Stimulated activated CD8-positive, alpha-beta memory T cell treated with anti-CD3 and anti-CD28 coated beads, Interleukin-4, amount 100 ng/mL, for 4 hours (primary cell): ENCODE data around the gene TMC7.

ENCODE experiments used
- DNase-seq, 2 donors: peaks; one replicate each; pipeline ENCODE4 v3.0.0-alpha.2; 2020; ENCODE audit warnings: low read depth in 2 of 2, low spot score in 1 of 2

The TMC7 gene

DNA sequence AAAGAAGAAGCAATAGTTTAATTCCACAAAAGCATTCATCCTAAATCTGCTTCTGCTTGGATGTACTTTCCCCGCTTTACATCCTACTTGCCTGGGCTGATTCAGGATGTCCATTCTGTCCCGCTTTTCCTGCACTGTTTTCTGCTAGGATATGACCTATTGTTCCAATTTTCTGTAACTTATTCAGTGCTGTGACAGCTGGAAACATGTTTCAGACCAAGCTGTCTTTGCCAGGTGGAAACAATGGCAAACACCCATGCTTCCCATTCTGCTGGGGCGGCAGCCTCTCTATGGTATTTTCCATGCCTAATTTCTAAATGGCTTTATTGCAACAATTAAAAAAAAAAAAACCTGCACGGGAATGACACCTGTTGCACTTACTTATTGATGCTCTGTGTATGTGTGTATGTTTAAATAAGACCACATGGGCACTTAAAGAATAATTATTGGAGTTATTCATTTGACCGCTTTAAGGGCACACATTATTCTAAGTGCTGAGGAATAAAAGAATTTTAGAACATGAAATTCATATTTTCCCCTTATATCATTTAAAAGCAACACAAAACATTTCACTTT lies 104.7 kb downstream of the TMC7 start:
- DNase-seq, result no peak

DNA sequence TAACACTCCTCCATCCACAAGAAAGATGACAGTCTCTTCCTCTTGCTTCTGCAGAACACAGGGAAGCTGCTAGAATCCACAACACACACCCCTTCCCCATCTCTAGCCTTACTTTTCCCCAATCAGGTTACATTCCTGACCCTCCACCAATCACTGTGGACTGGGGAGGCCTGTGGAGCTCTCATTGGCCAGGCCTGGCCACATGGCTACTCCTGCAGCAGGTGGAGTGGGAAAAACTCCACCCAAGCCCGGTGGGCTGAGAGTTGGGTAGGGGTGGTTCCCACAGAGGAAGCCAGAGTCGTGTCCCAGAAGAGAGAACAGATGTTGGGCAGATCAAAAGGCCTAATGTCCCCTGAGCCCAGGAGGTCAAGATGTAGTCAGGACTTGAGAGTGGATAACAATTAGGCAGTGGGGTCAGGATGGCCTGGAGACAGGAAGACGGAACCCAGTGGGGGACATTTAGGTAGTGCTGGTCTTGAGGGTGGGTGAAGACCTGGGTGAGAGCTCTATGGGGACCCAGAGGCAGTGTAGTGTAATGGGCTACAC lies 105.7 kb downstream of the TMC7 start:
- no peak for DNase-seq

DNA sequence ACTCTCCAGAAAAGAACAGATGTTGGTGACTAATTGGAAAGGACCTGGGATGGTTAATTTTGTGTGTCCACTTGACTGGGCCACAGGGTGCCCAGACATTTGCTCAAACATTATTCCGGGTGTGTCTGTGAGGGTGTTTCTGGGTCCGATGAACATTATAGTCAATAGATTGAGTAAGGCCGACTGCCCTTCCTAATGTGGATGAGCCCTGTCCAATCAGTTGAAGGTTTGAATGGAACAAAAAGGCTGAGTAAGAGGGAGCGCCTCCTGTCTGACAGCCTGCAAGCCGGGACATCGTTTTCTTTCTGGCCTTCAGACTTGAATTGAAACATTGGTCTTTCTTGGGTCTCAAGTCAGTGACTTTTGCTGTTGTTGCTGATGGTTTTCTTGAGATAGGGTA lies 107.2 kb downstream of the TMC7 start:
- DNase-seq, result no peak

DNA sequence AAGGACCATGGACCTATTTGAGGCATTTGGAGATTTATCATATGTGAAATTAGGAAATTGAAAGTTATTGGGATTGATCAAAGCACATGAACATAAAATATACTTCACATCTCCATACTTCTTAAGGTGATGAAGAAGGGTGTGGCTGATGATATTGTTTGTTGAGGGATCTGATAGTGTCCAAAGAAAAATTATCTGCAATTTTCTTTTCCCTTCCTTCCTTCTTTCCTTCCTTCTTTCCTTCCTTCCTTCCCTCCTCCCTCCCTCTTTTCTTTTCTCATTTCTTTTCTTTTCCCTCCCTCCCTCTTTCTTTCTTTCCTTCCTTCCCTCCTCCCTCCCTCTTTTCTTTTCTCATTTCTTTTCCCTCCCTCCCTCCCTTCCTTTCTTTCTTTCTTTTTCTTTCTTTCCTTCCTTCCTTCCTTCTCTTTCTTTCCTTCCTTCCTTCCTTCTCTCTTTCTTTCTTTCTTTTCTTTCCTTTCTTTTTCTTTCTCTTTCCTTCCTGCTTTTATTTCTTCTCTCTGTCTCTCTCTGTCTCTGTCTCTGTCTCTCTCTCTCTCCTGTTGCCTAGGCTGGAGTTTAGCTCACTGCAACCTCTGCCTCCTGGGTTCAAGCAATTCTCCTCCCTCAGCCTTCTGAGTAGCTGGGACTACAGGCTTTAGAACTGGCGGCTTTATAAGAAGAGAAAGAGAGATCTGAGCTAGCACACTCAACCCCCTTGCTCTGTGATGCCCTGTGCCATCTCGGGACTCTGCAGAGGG lies 109.1 kb downstream of the TMC7 start:
- no peak for DNase-seq

DNA sequence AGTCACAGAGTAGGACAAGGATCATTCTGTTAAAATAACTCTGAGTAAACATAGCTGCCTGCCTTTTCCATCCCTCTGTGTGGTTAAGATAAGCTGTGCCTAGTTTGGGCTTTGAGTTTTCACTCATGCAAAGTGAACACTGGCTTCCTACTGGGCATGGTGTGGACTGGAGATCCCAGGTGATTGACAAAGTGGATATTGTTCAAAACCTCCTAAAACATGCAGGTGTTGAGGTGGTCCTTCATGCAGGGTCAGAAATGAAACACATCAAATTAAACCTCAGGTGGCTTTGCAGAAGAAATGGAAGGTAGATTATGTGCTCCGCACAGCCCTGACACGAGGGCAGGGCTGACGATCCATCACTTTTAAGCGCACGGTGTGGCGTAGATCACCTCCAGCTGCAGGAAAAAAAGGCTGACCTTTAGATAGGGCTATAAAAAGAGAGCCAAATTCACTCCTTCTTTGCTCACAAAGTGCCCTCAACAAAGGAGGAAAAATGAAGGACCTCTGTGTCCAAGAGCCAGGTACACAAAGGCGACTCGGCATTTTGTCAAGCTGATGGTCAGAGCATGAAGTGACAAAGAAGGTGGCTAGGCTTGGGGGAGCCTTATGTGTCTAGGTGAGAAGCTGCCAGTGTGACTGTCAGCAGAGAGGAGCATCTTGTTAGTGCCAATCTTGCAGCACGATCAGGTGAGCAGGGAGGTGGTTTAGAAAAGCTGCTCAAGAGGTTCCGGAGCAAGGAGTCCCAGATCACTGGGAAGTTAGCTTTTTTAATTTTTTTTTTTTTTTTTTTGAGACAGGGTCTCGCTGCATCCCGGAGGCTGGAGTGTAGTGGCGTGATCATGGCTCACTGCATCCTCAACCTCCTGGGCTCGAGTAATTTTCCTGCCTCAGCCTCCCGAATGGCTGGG lies 110.2 kb downstream of the TMC7 start:
- no peak for DNase-seq

DNA sequence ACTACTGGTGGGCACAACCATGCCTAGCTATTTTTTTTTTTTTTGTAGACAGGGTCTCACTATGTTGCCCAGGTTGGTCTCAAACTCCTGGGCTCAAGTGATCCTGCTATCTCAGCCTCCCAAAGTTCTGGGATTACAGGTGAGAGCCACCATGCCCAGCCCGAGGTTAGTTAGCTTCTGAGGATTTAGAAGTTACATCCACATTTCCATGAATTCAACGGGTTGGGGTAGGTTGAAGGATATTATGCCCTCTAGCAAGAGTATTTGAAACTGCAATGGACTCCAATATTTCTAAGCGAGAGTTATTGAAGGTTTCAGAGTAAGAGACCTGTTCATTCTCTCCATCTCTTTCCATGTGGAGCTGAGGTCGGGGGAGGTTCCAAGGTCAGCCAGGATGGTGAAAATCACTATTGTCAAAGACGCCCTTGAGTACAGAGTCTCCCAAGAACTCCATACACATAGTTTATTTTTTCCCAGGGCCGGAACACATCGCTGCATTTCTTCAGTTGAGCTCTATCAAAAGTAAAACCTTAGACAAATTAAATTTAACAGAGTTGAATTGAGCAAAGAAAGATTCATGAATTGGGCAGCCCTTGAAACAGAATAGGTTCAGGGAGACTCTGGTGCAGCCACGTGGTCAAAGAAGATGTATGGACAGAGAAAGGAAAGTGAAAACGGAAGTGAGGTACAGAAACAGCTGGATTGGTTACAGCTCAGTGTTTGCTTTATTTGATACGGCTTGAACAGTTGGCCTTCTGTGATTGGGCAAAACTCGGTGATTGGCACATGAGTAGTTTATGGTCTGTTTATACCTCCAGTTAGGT lies 111.0 kb downstream of the TMC7 start:
- DNase-seq, result no peak

DNA sequence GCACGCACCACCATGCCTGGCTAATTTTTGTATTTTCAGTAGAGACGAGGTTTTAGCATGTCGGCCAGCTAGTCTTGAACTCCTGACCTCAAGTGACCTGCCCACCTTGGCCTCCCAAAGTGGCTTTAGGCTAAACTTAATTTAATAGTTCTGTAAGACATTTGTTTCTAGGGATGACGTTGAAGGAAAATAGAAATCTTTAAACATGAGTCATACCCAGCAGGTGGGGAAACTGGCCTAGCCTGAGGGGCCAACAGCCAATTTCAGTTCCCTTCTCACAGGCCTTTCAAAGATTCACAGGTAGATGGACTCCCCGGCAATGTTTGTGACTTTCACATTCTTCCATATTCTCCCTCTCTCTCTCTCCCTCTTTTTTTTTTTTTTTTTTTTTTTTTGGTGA lies 111.9 kb downstream of the TMC7 start:
- DNase-seq, result no peak

DNA sequence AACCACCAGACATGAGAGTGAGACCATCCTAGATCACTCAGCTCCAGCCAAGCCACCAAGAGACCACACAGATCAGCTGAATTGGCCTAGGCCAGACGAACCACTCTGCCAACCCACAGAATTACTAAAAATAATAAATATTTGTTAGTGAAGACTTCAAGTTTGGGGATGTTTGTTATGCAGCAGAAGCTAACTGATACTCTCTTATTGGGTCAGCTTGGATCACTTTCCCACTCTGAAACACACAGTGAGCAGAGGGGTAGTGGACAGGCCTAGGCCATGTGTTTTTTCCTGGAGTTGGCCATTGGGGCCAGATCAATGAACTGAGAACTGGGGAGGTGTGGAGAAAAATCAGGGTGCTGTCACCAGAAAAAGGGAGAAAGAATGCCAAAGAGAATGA lies 114.4 kb downstream of the TMC7 start:
- no peak for DNase-seq

DNA sequence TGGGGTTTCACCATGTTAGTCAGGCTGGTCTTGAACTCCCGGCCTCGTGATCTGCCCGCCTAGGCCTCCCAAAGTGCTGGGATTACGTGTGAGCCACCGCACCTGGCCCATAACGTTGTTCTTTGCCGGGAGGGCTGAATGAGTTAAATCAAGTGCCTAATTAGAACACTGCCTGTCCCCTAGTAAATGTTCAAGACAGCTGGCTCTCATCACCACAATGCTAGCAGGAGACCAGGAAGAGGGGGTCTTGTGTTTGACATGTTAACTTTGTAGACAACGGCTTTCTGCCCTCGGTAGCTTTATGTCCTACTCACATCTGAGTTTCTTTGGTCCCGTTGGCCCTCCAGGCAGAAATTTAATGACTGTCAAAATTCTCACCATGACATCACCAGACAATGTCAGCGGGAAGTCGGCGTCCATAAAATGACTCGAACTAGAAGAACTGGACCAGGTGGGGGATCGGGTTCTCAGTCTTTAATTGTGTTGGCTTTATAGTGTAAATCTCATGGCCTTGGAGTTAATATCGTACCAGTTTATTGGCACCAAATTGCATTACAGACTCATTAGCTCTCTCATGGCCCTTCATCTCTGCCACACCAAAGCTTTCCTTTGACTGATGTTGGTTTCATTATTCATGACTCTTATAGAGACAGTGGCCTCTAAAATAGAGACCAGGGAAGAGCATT lies 118.6 kb downstream of the TMC7 start:
- DNase-seq, result no peak

DNA sequence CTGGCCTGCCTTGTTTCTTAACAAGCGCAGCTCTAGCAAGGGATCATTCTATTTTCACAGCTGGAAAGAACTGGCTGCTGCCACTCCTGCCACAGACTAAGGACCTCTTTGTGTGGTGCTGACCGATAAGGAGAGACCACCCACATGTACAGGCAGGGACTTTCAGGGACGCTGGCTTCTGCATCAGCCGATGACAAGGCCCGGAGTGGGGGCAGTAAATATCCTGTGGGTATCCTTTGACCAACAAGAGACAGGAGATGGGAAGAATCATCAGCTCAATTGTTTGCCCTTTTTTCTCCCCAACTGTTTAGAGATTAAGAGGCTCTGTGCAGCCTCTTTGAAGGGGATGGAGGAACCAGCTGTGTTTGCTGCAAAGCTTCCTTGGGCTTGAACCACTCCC lies 120.9 kb downstream of the TMC7 start:
- no peak for DNase-seq

DNA sequence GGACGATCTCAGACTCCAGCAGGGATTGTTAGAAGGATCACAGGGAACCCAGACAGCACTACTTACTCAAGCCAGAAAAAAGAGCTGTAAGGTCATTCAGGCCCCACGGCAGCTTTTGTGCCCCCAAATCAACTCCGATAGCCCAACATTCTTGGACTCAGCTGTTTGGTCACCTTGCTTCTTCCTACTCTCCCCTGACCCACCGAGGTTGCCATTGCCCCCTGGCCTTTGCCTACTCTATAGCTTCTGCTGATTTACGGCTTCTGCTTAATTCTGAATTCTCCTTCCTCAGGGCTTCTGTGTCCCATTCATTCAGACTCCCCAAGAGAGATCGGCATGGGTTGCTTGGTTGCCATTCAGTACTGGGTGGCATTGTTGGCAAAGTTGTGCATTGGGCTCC lies 121.4 kb downstream of the TMC7 start:
- no peak for DNase-seq

DNA sequence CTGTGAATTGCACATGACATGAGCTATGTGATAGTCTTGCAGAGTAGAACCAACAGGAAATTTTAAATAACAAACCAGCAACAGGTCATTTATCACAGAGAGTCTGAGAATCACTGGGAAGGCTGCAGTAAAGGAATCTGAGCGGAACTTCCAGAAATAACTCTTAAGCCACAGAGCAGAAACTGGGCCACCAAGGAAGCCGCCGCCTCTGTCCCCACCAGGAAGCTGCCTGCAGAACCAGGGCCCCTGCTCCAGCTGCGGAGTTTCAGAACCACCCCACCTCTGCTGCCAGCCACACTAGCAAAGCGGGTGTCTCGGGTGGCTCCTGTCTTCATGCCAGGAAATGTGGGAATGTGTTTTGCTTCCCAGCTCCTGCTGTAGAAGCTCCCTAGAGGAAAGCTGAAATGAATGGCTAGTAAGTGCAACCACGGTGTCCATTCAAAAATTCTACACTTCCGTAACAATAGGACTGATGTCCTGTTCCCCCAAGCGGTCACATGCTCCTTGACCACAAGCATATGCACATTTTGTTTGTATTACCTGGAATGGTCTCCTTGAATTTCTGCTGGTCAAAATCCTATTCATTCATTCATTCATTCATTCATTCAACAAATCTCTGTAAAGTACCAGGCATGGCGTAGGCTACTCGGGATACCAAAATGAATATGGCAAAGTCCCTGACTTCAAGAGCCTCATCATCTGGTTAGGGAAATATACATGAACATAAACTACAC lies 122.3 kb downstream of the TMC7 start:
- DNase-seq, result no peak

DNA sequence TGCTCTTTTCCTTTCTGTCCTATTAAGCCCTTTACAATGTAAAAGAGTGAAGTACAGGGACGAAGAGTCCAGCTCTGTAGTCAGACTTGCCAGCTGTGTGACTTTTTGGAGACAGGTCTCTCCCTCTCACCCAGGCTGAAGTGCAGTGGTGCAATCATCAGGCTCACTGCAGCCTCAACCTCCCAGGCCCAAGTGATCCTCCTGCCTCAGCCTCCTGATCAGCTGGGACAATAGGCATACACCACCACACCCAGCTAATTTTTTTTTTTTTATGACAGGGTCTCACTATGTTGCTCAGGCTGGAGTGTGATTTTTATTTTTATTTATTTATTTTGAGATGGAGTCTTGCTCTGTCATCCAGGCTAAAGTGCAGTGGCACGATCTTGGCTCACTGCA lies 122.9 kb downstream of the TMC7 start:
- DNase-seq, result no peak

DNA sequence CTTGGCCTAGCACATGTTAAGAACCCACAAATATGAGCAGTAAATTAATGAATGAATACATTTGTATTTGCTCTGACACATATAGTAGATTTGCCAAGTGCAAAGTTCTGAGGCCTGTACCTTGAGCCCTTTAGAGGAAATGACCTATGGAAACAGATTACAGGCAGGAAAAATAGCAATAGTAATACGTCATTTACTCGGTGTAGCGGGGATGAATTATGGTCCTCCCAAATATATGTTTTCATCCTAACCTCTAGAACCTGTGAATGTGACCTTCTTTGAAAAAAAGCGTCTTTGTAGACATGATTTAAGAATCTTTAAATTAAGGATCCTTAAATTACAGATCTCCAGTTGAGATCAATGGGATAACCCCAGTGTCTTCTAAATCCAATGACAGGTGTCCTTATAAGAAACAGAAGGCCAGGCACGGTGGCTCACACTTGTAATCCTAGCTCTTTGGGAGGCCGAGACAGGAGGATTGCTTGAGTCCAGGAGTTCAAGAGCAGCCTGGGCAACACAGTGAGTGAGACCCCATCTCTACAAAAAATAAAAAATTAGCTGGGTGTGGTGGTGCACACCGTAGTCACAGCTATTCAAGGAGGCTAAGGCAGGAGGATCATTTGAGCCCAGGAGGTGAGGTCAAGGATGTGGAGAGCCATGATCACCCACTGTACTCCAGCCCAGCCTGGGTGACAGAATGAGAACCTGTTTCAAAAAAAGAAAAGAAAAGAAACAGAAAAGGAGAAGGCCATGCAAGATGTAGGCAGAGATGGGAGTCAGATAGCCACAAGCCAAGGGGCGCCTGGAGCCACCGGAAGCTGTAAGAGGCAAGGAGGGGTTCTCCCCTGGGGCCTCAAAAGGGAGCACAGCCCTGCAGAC lies 124.9 kb downstream of the TMC7 start:
- DNase-seq, result no peak

DNA sequence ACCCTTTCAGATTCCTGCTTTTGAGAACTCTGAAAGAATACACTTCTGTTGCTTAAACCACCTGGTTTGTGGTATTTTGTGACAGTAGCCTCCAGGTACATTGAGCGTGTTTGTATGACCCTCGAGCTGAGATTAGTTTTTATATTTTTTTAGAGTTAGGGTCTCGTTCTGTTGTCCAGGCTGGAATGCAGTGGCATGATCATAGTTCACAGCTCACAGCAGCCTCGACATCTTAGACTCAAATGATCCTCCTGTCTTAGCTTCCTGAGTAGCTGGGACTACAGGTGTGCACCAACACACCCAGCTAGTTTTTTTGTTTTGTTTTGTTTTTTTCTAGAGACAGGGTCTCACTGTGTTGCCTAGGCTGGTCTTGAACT lies 125.5 kb downstream of the TMC7 start:
- no peak for DNase-seq

DNA sequence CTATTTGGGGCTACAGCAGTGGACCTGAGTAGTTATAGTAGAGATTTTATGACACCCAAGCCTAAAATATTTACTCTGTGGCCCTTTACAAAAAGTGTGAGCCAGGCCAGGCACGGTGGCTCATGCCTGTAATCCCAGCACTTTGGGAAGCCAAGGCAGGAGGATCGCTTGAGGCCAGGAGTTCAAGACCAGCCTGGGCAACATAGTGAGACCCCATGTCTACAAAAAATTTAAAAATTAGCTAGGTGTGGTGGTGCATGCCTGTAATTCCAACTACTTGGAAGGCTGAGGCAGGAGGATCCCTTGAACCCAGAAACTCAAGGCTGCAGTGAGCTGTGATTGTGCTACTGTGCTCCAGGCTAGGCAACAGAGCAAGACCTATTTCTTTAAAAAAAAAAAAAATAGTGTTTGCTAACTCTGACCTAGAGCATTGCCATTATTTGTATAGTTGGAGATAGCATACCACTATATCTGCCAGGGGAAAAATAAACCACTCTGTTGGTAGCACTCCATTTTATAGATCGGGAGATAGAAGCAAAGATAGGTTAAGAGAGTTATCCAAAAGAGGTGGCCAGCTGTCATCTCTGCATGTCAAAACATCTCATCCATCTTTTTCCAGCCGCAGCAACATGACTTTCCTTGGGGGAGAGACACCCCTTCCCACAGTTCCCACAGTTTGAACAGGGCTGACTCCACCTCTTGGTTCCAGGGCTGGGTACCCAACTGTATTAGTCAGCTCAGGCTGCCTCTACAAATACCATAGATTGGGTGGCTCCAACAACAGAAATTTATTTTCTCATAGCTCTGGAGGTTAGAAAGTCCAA lies 127.0 kb downstream of the TMC7 start:
- no peak for DNase-seq

DNA sequence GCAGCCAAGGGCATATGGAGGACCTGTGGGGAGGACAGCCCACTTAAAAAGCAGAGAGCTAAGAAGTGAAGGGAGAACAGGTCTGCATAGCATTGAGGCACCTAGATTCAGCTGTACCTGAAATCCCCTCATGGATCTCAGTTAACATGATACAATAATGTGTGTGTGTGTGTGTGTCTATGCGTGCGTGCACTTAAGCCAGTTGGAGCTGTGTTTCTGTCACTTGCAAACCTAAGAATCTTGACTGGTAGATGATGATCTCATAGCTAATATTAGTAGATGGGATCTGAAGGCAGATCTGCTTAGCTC lies 128.3 kb downstream of the TMC7 start:
- no peak for DNase-seq
